ENCODE results near the gene DTD1. TPM values are rescaled to one million over a fixed set of nuclear protein-coding genes. Genes with fewer than 3 reads are reported as not detected.

Gene DTD1
- total RNA-seq, 1 experiment from 2014 or later = 62.8 TPM

DNA sequence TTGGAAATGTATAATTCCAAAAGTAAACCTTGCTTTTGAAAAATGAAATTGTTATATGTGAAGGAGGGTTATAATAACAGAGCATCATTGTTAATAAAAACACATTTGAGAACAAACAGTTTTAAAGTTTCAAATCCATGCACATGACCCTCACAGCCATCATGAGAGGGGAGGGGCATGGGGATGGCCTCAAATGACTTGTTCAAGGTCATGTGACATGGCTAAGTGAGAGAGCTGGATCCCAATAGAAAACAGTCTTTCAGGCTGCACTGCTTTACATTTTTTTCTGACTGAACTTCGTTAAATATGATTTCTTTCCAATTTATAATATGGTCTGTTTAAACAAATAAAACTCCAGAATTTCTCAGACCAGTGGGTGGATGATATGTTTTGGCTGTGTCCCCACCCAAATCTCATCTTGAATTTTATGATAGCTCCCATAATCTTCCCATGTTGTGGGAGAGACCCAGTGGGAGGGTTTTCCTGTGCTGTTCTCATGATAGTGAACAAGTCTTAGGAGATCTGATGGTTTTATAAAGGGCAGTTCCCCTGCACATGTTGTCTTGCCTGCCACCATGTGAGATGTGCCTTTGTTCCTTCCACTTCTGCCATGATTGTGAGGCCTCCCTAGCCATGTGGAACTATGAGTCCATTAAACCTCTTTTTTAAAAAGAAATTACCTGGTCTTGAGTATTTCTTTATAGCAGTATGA is 66.0 kb downstream of the DTD1 start:
- Histone ChIP-seq H2AFZ (no peak overlapping the region), H3K9me2 (ENCODE audit: insufficient read depth) (no peaks in the 10 kb centered on the region), H3F3A (ENCODE audit: insufficient read depth, low read depth) (no peaks in the 10 kb centered on the region), H4K20me1 (ENCODE audit: insufficient read depth) (no peaks in the 10 kb centered on the region), H3K27me3 (ENCODE audit: insufficient read depth, low read depth) (no peaks in the 10 kb centered on the region), H3K4me1 (replicated peaks; ENCODE audit: insufficient read depth) (0 out of 2 replicates have a peak, but pooled peaks cover 4% of the 10 kb centered on the region), H3K4me2 (no peak overlapping the region), H3K4me3 (no peak overlapping the region), H3K79me2 (ENCODE audit: low read depth) (no peaks in the 10 kb centered on the region), H3K27ac (no peak overlapping the region), H3K9me3 (ENCODE audit: insufficient read depth, low read depth) (no peaks in the 10 kb centered on the region), H3K36me3 (ENCODE audit: low read depth) (no peaks in the 10 kb centered on the region)
- intact Hi-C loops (cut with micrococcal nuclease; ENCODE audit: unreplicated experiment) = no loop called here
- DNase-seq = no peak
- ChIA-PET CTCF (no interaction called here), POLR2A (ENCODE audit: unreplicated experiment) (no interaction called here)
- BruUV-seq (replicated peaks) = no TSS peak
- no peak for TF ChIP-seq EZH2 (IDR thresholded peaks at IDR 0.05; ENCODE audit: low read depth)
- TF ChIP-seq, protein P1, sequence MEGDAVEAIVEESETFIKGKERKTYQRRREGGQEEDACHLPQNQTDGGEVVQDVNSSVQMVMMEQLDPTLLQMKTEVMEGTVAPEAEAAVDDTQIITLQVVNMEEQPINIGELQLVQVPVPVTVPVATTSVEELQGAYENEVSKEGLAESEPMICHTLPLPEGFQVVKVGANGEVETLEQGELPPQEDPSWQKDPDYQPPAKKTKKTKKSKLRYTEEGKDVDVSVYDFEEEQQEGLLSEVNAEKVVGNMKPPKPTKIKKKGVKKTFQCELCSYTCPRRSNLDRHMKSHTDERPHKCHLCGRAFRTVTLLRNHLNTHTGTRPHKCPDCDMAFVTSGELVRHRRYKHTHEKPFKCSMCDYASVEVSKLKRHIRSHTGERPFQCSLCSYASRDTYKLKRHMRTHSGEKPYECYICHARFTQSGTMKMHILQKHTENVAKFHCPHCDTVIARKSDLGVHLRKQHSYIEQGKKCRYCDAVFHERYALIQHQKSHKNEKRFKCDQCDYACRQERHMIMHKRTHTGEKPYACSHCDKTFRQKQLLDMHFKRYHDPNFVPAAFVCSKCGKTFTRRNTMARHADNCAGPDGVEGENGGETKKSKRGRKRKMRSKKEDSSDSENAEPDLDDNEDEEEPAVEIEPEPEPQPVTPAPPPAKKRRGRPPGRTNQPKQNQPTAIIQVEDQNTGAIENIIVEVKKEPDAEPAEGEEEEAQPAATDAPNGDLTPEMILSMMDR (conservative IDR thresholded peaks at IDR 0.05) = no peak

DNA sequence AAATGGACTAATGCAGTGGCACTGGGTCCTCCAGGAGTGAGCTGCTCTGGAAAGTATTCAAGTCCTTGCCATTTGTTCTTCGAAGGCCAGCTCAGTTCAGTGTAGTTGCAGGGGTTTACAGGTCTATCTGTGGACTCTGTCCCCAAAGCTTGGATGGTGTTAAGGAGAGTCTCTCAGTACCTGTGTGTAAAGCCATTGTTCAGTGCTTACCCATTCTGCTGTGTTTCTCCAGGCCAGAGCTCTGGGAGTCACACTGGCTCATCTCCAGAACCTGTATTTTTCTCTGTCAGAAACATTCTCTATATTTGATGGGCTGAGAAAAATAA is 66.6 kb downstream of the DTD1 start:
- Histone ChIP-seq H3K79me2 (ENCODE audit: low read depth) (no peaks in the 10 kb centered on the region), H3K27me3 (ENCODE audit: insufficient read depth, low read depth) (no peaks in the 10 kb centered on the region), H3F3A (ENCODE audit: insufficient read depth, low read depth) (no peaks in the 10 kb centered on the region), H3K4me2 (no peak overlapping the region), H3K9me3 (ENCODE audit: insufficient read depth, low read depth) (no peaks in the 10 kb centered on the region), H3K4me3 (no peak overlapping the region), H3K9me2 (ENCODE audit: insufficient read depth) (no peaks in the 10 kb centered on the region), H4K20me1 (ENCODE audit: insufficient read depth) (no peaks in the 10 kb centered on the region), H3K36me3 (ENCODE audit: low read depth) (no peaks in the 10 kb centered on the region), H3K4me1 (replicated peaks; ENCODE audit: insufficient read depth) (0 out of 2 replicates have a peak, but pooled peaks cover 4% of the 10 kb centered on the region), H3K27ac (no peak overlapping the region), H2AFZ (no peak overlapping the region)
- ChIA-PET CTCF (no interaction called here), POLR2A (ENCODE audit: unreplicated experiment) (no interaction called here)
- no peak for DNase-seq
- intact Hi-C loops (cut with micrococcal nuclease; ENCODE audit: unreplicated experiment) = no loop called here
- no TSS peak for BruUV-seq (replicated peaks)
- TF ChIP-seq, protein P1 (conservative IDR thresholded peaks at IDR 0.05) = no peak
- no peak for TF ChIP-seq EZH2 (IDR thresholded peaks at IDR 0.05; ENCODE audit: low read depth)

DNA sequence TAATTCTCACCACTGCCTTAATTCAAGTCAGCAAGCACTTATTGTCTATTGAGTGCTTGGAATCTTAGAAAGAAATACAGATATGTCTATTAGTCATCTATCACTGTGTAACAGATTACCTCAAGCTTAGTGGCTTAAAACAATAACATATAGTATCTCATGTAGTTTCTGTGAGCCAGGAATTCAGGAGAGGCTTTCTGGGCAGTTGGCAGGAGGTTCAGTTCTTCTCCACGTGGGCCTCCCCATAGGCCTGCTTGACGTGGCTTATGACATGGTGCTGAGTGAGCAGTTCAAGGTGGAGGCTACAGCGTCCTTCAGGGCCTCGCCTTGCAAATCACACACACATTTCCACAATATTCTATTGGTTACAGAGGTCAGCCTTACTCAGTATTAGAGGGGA is 69.7 kb downstream of the DTD1 start:
- no peaks in the 10 kb centered on the region for H3K9me3 ChIP-seq (ENCODE audit: insufficient read depth, low read depth)
- ChIA-PET POLR2A (ENCODE audit: unreplicated experiment) (no interaction called here), CTCF (no interaction called here)

More for the DNA sequence above, 69.7 kb downstream of the DTD1 start:
- Histone ChIP-seq H3K79me2 (ENCODE audit: low read depth) (no peaks in the 10 kb centered on the region), H2AFZ (no peak overlapping the region), H3K27ac (no peak overlapping the region), H3F3A (ENCODE audit: insufficient read depth, low read depth) (no peaks in the 10 kb centered on the region), H3K27me3 (ENCODE audit: insufficient read depth, low read depth) (no peaks in the 10 kb centered on the region), H3K9me2 (ENCODE audit: insufficient read depth) (no peaks in the 10 kb centered on the region), H3K36me3 (ENCODE audit: low read depth) (no peaks in the 10 kb centered on the region), H3K4me2 (no peak overlapping the region), H3K4me3 (no peak overlapping the region), H4K20me1 (ENCODE audit: insufficient read depth) (no peaks in the 10 kb centered on the region), H3K4me1 (replicated peaks; ENCODE audit: insufficient read depth) (0 out of 2 replicates have a peak, but pooled peaks cover 4% of the 10 kb centered on the region)
- BruUV-seq (replicated peaks) = no TSS peak
- no peak for DNase-seq
- TF ChIP-seq EZH2 (IDR thresholded peaks at IDR 0.05; ENCODE audit: low read depth) = no peak
- TF ChIP-seq, protein P1 (conservative IDR thresholded peaks at IDR 0.05) = no peak
- intact Hi-C loops (cut with micrococcal nuclease; ENCODE audit: unreplicated experiment) = no loop called here

Measured in PC-9 (cell line).